Measurements from ENCODE around the gene VCX2.
"Not testable (repeated sequence)": the region's sequence is repeated elsewhere in the genome, so short reads cannot be mapped to it uniquely, and the experiment has no call there.

VCX2 gene

GRCh38 chrX:8121391-8121790, 49.7 kb downstream of the VCX2 start:
- DNase-seq (ENCODE audit: low spot score), result not testable (repeated sequence)
